Mesothelial cell of epicardium (in vitro differentiated cells): ENCODE results near the gene ELMO1. TPM values are rescaled to one million over a fixed set of nuclear protein-coding genes. Genes with fewer than 3 reads are reported as not detected.

Source experiments
- DNase-seq, 2 experiments: peaks; one replicate each; pipeline ENCODE4 v3.0.0; 2021; ENCODE audit warnings: low spot score in 2 of 2; ENCODE audit not compliant: unreplicated experiment in 2 of 2
- H3K27ac Mint-ChIP-seq: 2 replicates; pipeline ENCODE4 v1.8.0; 2021; ENCODE audit warnings: mixed read lengths
- H3K27me3 Mint-ChIP-seq: 2 replicates; pipeline ENCODE4 v1.8.0; 2021; ENCODE audit warnings: low read depth, mixed read lengths
- H3K36me3 Mint-ChIP-seq: 2 replicates; pipeline ENCODE4 v1.8.0; 2021; ENCODE audit warnings: mixed read lengths
- H3K4me1 Mint-ChIP-seq: 2 replicates; pipeline ENCODE4 v1.8.0; 2021; ENCODE audit warnings: mixed read lengths
- H3K4me3 Mint-ChIP-seq: 2 replicates; pipeline ENCODE4 v1.8.0; 2021; ENCODE audit warnings: mild to moderate bottlenecking, moderate library complexity, mixed read lengths
- H3K9me3 Mint-ChIP-seq: 2 replicates; pipeline ENCODE4 v1.8.0; 2021; ENCODE audit warnings: mixed read lengths
- CTCF ChIP-seq: fragments of 200-600 bp; sonication (generic); IDR thresholded peaks from one replicate; pipeline ENCODE4 v1.5.0; 2021; ENCODE audit warnings: antibody characterized with exemption; ENCODE audit not compliant: unreplicated experiment
- total RNA-seq: library from RNA; stranded (reverse); gene quantifications from 3 replicates; pipeline ENCODE4 v1.2.1, GENCODE V29; 2021

Gene ELMO1
- total RNA-seq, 1 donor from 2014 or later: 9.6 TPM

- no peak for DNase-seq
- Mint-ChIP-seq H3K27me3 (no peaks in the 10 kb centered on the region), H3K36me3 (no peaks in the 10 kb centered on the region), H3K9me3 (no peaks in the 10 kb centered on the region), H3K4me3 (no peak overlapping the region), H3K27ac (no peak overlapping the region), H3K4me1 (peaks cover 19% of the 10 kb centered on the region)
- TF ChIP-seq CTCF: no peak
Observed at GRCh38 chr7:36928311-36928710, 520.4 kb downstream of the ELMO1 start.

- H3K36me3 Mint-ChIP-seq: no peaks in the 10 kb centered on the region
- H3K27me3 Mint-ChIP-seq: no peaks in the 10 kb centered on the region
- H3K4me1 Mint-ChIP-seq: peaks cover 19% of the 10 kb centered on the region
- no peak for DNase-seq
- H3K9me3 Mint-ChIP-seq: peaks cover 8% of the 10 kb centered on the region
- H3K4me3 Mint-ChIP-seq: no peak overlapping the region
- H3K27ac Mint-ChIP-seq: no peak overlapping the region
- TF ChIP-seq CTCF: no peak
Observed at GRCh38 chr7:36925691-36926090, 523.0 kb downstream of the ELMO1 start.

GRCh38 chr7:36925207-36925606 is 523.5 kb downstream of the ELMO1 start:
- no peak overlapping the region for H3K4me3 Mint-ChIP-seq
- no peaks in the 10 kb centered on the region for H3K27me3 Mint-ChIP-seq
- no peak for TF ChIP-seq CTCF
- no peaks in the 10 kb centered on the region for H3K36me3 Mint-ChIP-seq
- H3K27ac Mint-ChIP-seq: no peak overlapping the region
- no peak for DNase-seq
- H3K4me1 Mint-ChIP-seq: peaks cover 19% of the 10 kb centered on the region
- H3K9me3 Mint-ChIP-seq: peaks cover 10% of the 10 kb centered on the region

- Mint-ChIP-seq H3K36me3 (no peaks in the 10 kb centered on the region), H3K4me3 (no peak overlapping the region), H3K9me3 (peaks cover 10% of the 10 kb centered on the region), H3K4me1 (peaks cover 19% of the 10 kb centered on the region), H3K27me3 (no peaks in the 10 kb centered on the region), H3K27ac (no peak overlapping the region)
- TF ChIP-seq CTCF: no peak
- DNase-seq: no peak
Observed at GRCh38 chr7:36923943-36924436, 524.7 kb downstream of the ELMO1 start.

- Mint-ChIP-seq H3K27me3 (no peaks in the 10 kb centered on the region), H3K4me1 (peaks cover 16% of the 10 kb centered on the region), H3K4me3 (no peak overlapping the region), H3K36me3 (no peaks in the 10 kb centered on the region), H3K27ac (no peak overlapping the region), H3K9me3 (peaks cover 10% of the 10 kb centered on the region)
- no peak for TF ChIP-seq CTCF
- DNase-seq: no peak
Observed at GRCh38 chr7:36923185-36923584, 525.5 kb downstream of the ELMO1 start.

GRCh38 chr7:36920433-36920832 is 528.2 kb downstream of the ELMO1 start:
- Mint-ChIP-seq H3K9me3 (peaks cover 10% of the 10 kb centered on the region), H3K27ac (no peak overlapping the region)

More at GRCh38 chr7:36920433-36920832, 528.2 kb downstream of the ELMO1 start:
- no peak for DNase-seq
- Mint-ChIP-seq H3K4me1 (peaks cover 9% of the 10 kb centered on the region), H3K4me3 (no peak overlapping the region), H3K36me3 (no peaks in the 10 kb centered on the region), H3K27me3 (no peaks in the 10 kb centered on the region)
- TF ChIP-seq CTCF: no peak
